Neuronal stem cell (in vitro differentiated cells): ENCODE measurements around the gene MAP6.

Experiments
- DNase-seq: peaks from one replicate; pipeline ENCODE4 v3.0.0-alpha.2; 2013; ENCODE audit warnings: low spot score
- H2AFZ ChIP-seq: one replicate; pipeline ENCODE4 v1.6.1; 2013; ENCODE audit warnings: mild to moderate bottlenecking, low read length, inconsistent platforms
- H2AK5ac ChIP-seq: 2 replicates; pipeline ENCODE4 v1.6.1; 2013; ENCODE audit warnings: low read depth, mild to moderate bottlenecking, inconsistent platforms, low read length, moderate library complexity, mixed read lengths
- H2BK120ac ChIP-seq: 2 replicates; pipeline ENCODE4 v1.6.1; 2013; ENCODE audit warnings: low read depth, mild to moderate bottlenecking, inconsistent platforms, low read length, moderate library complexity, mixed read lengths
- H2BK12ac ChIP-seq: one replicate; pipeline ENCODE4 v1.6.1; 2013; ENCODE audit warnings: low read length, inconsistent platforms
- H2BK15ac ChIP-seq: 2 replicates; pipeline ENCODE4 v1.6.1; 2013; ENCODE audit warnings: mild to moderate bottlenecking, low read length, inconsistent platforms, mixed read lengths
- H2BK5ac ChIP-seq: one replicate; pipeline ENCODE4 v1.6.1; 2013; ENCODE audit warnings: inconsistent platforms, mild to moderate bottlenecking, low read length, moderate library complexity
- H3K14ac ChIP-seq: one replicate; pipeline ENCODE4 v1.6.1; 2013; ENCODE audit warnings: low read length, inconsistent platforms
- H3K18ac ChIP-seq: 2 replicates; pipeline ENCODE4 v1.6.1; 2013; ENCODE audit warnings: low read length, inconsistent platforms
- H3K23ac ChIP-seq: 2 replicates; pipeline ENCODE4 v1.6.1; 2013; ENCODE audit warnings: low read depth, mild to moderate bottlenecking, mixed read lengths, low read length, inconsistent platforms; ENCODE audit not compliant: poor library complexity
- H3K27ac ChIP-seq: replicated peaks from 3 replicates; pipeline ENCODE4 v1.5.1; 2013; ENCODE audit warnings: low read length, inconsistent platforms
- H3K27me3 ChIP-seq, 3 experiments: 2 replicates each; pipeline ENCODE4 v1.6.1; 2013; ENCODE audit warnings: low read length in 3 of 3, mild to moderate bottlenecking in 2 of 3, inconsistent platforms in 1 of 3, low read depth in 1 of 3, mixed read lengths in 1 of 3, moderate library complexity in 1 of 3; ENCODE audit not compliant: control insufficient read depth in 3 of 3, insufficient read depth in 3 of 3
- H3K36me3 ChIP-seq, 2 donors: replicated peaks in 1 of 2; 2 replicates each; pipeline ENCODE4 v1.6.1; 2013; ENCODE audit warnings: low read length in 2 of 2; ENCODE audit not compliant: control insufficient read depth in 2 of 2, insufficient read depth in 2 of 2
- H3K4ac ChIP-seq: 2 replicates; pipeline ENCODE4 v1.6.1; 2013; ENCODE audit warnings: inconsistent platforms, mild to moderate bottlenecking, low read length, moderate library complexity
- H3K4me1 ChIP-seq, 2 donors: 1 replicate in 1 of 2; 2 replicates in 1 of 2; pipeline ENCODE4 v1.6.1; 2013; ENCODE audit warnings: low read length in 2 of 2, low read depth in 1 of 2; ENCODE audit not compliant: control insufficient read depth in 2 of 2, insufficient read depth in 1 of 2
- H3K4me2 ChIP-seq: one replicate; pipeline ENCODE4 v1.6.1; 2013; ENCODE audit warnings: mild to moderate bottlenecking, low read length, inconsistent platforms; ENCODE audit not compliant: insufficient read depth, poor library complexity, severe bottlenecking
- H3K4me3 ChIP-seq, 2 donors: 2 replicates each; pipeline ENCODE4 v1.5.1; 2013; ENCODE audit warnings: low read length in 2 of 2, mild to moderate bottlenecking in 2 of 2, inconsistent platforms in 1 of 2, moderate library complexity in 1 of 2
- H3K79me1 ChIP-seq: one replicate; pipeline ENCODE4 v1.6.1; 2013; ENCODE audit warnings: low read depth, mild to moderate bottlenecking, inconsistent platforms, low read length, moderate library complexity
- H3K9ac ChIP-seq: one replicate; pipeline ENCODE4 v1.6.1; 2013; ENCODE audit warnings: mild to moderate bottlenecking, low read depth, low read length, inconsistent platforms; ENCODE audit not compliant: poor library complexity
- H3K9me3 ChIP-seq, 2 donors: replicated peaks in 1 of 2; 2 replicates each; pipeline versions ENCODE3 to v1.6.1; 2013; ENCODE audit warnings: low read length in 2 of 2, mild to moderate bottlenecking in 2 of 2, inconsistent platforms in 1 of 2, low read depth in 1 of 2, mixed read lengths in 1 of 2, moderate library complexity in 1 of 2; ENCODE audit not compliant: control insufficient read depth in 2 of 2, insufficient read depth in 1 of 2
- H4K8ac ChIP-seq: one replicate; pipeline ENCODE4 v1.6.1; 2013; ENCODE audit warnings: low read depth, mild to moderate bottlenecking, inconsistent platforms, low read length, moderate library complexity
- H4K91ac ChIP-seq: one replicate; pipeline ENCODE4 v1.6.1; 2013; ENCODE audit warnings: low read length, low read depth, mild to moderate bottlenecking, inconsistent platforms; ENCODE audit not compliant: poor library complexity
- WGBS, 2 donors: extraction: QIAGEN DNeasy Blood & Tissue Kit; methylation state at CpG; one replicate each; pipeline ENCODE4 v1.1.7; 2013; ENCODE audit warnings: missing lambda C conversion rate in 2 of 2, mixed read lengths in 1 of 2; ENCODE audit not compliant: insufficient read length in 2 of 2, insufficient replicate concordance in 1 of 2; ENCODE audit errors: extremely low coverage in 2 of 2; 5-methylcytosine and 5-hydroxymethylcytosine counted together

Gene MAP6

GRCh38 chr11:75639762-75640181 lies 29.1 kb downstream of the MAP6 start:
- no CpG with 5 or more reads among the region's 4 CpGs for WGBS, 2 donors
- no peak for DNase-seq

DNA sequence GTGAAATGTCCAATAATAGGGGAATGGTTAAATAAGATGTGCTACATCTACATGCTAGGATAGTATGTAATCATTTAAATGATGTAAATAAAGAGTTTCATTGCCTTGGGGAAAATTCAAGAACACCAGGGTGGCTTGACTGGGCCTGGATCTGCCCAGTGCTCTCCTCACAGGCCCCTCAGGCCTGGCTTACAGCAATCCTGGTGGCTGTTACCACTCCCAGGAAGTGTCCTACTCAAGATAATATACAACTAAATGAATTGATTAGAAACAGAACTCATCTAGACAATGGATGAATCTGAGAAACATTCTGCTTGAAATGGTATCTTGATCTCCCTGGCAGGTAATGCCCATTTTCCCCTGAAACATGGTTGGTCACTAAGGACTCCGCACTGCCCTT lies 30.8 kb downstream of the MAP6 start:
- H2AFZ ChIP-seq, result no peak overlapping the region
- no peak overlapping the region for H3K23ac ChIP-seq
- no peak for DNase-seq
- no peak overlapping the region for H2BK15ac ChIP-seq
- H3K4ac ChIP-seq, result no peak overlapping the region
- H2BK12ac ChIP-seq, result no peak overlapping the region
- H3K4me3 ChIP-seq, result no peak overlapping the region
- no peak overlapping the region for H3K4me2 ChIP-seq
- H4K8ac ChIP-seq, result no peak overlapping the region
- H3K18ac ChIP-seq, result no peak overlapping the region
- H2BK120ac ChIP-seq, result no peak overlapping the region
- WGBS, 2 donors, result no CpG with 5 or more reads among the region's 1 CpG
- H3K9ac ChIP-seq, result no peak overlapping the region
- H4K91ac ChIP-seq, result no peak overlapping the region
- H3K27ac ChIP-seq, result no peak overlapping the region
- peaks cover 24 to 32% of the 10 kb centered on the region in 2 donors for H3K4me1 ChIP-seq
- no peak overlapping the region for H2BK5ac ChIP-seq
- H3K9me3 ChIP-seq, result no peaks in the 10 kb centered on the region
- no peak overlapping the region for H2AK5ac ChIP-seq
- H3K14ac ChIP-seq, result no peak overlapping the region
- H3K79me1 ChIP-seq, result no peaks in the 10 kb centered on the region
- H3K36me3 ChIP-seq, result no peaks in the 10 kb centered on the region
- no peaks in the 10 kb centered on the region for H3K27me3 ChIP-seq

More at GRCh38 chr11:75639762-75640181, 29.1 kb downstream of the MAP6 start:
- H3K79me1 ChIP-seq, result no peaks in the 10 kb centered on the region
- peak overlapping the region; percentile 14 for H3K14ac ChIP-seq
- no peak overlapping the region for H2BK5ac ChIP-seq
- no peaks in the 10 kb centered on the region for H3K36me3 ChIP-seq
- H3K27ac ChIP-seq, result no peak overlapping the region
- no peak overlapping the region for H2BK120ac ChIP-seq
- H3K4me2 ChIP-seq, result no peak overlapping the region
- H3K18ac ChIP-seq, result peak overlapping the region; percentile 95
- H3K9me3 ChIP-seq, result no peaks in the 10 kb centered on the region
- no peak overlapping the region for H4K91ac ChIP-seq
- no peak overlapping the region for H4K8ac ChIP-seq
- peak overlapping the region; percentile 76 for H2AFZ ChIP-seq
- H3K23ac ChIP-seq, result no peak overlapping the region
- no peak overlapping the region for H3K4ac ChIP-seq
- no peak overlapping the region for H3K9ac ChIP-seq
- H2AK5ac ChIP-seq, result no peak overlapping the region
- no peak overlapping the region for H2BK12ac ChIP-seq
- H3K4me1 ChIP-seq, result peaks cover 17 to 31% of the 10 kb centered on the region in 2 donors
- peak overlapping the region in 1 of 2 donors; percentile 38 for H3K4me3 ChIP-seq
- H3K27me3 ChIP-seq, result no peaks in the 10 kb centered on the region
- no peak overlapping the region for H2BK15ac ChIP-seq

DNA sequence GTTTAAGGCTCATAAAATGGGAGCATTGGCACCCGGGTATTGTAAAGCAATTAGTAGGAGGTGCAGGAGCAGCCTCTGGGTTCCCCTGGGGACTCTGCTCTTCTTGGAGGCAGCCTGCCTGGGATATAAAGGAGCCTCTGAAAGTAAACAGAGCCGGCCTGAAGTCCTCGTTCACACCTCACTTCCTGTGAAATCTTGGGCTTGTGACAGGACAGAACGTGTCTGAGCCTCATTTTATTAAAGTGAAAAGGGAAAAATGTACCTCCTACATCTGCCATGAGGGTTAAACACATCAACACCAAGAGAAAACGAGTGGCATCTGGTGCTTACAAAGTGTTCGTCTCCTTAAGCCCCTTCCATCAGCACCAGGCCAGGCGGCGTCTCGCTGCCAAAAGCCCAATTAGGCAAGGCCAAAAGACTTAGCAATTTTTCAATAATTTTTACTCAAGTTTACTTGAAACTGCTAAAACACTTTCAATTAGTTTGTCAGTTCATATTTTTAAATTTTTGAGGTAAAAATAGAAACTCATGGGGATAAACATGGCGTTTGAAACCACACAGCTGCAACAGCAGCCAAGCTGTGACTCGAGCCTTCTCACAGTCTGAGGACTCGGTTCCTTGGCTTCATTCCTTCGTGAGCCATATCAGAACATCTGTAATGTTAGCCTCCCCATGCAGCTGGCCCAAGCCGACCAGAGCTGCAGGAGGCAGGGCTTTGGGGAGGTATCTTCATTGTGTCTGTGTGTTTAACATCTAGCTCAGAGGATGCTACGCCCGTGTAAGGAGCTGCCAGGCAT lies 33.6 kb downstream of the MAP6 start:
- no peak overlapping the region for H2BK5ac ChIP-seq
- H3K27me3 ChIP-seq, result no peaks in the 10 kb centered on the region
- no peak overlapping the region for H2AK5ac ChIP-seq
- no peak overlapping the region for H2BK12ac ChIP-seq
- no peak overlapping the region for H4K8ac ChIP-seq
- no peak overlapping the region for H2BK15ac ChIP-seq
- H3K4me3 ChIP-seq, result no peak overlapping the region
- H3K23ac ChIP-seq, result no peak overlapping the region
- no peak overlapping the region for H3K27ac ChIP-seq
- H3K4me2 ChIP-seq, result no peak overlapping the region
- H2BK120ac ChIP-seq, result no peak overlapping the region
- WGBS, 2 donors, result no CpG with 5 or more reads among the region's 16 CpGs
- no peak for DNase-seq
- H2AFZ ChIP-seq, result no peak overlapping the region
- H3K9me3 ChIP-seq, result no peaks in the 10 kb centered on the region
- no peak overlapping the region for H4K91ac ChIP-seq
- no peak overlapping the region for H3K4ac ChIP-seq
- H3K79me1 ChIP-seq, result no peaks in the 10 kb centered on the region
- H3K14ac ChIP-seq, result no peak overlapping the region
- peaks cover 29 to 46% of the 10 kb centered on the region in 2 donors for H3K4me1 ChIP-seq
- no peak overlapping the region for H3K18ac ChIP-seq
- H3K9ac ChIP-seq, result no peak overlapping the region
- H3K36me3 ChIP-seq, result no peaks in the 10 kb centered on the region

DNA sequence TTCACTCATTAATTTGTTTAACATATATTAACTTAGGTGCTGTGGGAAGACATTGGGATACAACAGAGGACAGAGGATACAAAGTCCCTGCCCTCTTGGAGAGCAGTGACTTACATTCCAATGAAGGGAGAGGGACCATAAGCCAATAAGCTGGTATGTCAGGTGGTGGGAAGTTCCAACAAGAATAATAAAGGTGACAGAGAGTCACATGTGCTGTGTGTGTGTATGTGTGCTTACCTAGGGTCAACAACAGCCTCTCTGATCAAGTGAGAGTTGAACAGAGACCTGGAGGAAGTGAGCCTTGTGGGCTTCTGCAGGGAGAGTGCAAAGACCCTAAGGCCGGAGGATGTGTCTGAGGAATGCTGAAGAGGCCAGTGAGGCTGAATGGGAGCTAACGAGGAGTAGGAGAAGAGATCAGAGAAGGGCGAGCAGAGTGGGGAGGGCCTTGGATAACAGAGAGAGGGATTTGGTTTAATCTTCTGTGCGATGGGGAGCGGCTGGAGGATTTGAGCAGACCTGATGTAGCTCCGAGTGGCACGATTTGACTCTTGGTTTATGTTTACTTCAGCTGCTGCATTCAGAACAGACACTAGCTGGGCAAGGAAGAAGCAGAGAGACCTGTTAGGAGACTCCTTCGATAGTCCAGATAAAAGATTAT lies 35.3 kb downstream of the MAP6 start:
- Histone ChIP-seq H2BK120ac (no peak overlapping the region), H3K27ac (no peak overlapping the region), H3K36me3 (no peaks in the 10 kb centered on the region), H4K8ac (no peak overlapping the region), H2BK12ac (no peak overlapping the region), H3K4ac (no peak overlapping the region), H2AFZ (no peak overlapping the region), H3K9ac (peak overlapping the region; percentile 56), H2BK5ac (no peak overlapping the region), H2BK15ac (no peak overlapping the region), H3K79me1 (no peaks in the 10 kb centered on the region), H3K4me1 (peaks cover 21 to 36% of the 10 kb centered on the region in 2 donors), H3K14ac (no peak overlapping the region), H3K4me2 (no peak overlapping the region), H4K91ac (no peak overlapping the region), H3K27me3 (no peaks in the 10 kb centered on the region), H3K9me3 (no peaks in the 10 kb centered on the region), H2AK5ac (no peak overlapping the region), H3K18ac (no peak overlapping the region), H3K4me3 (no peak overlapping the region), H3K23ac (no peak overlapping the region)
- DNase-seq, result no peak
- no CpG with 5 or more reads among the region's 8 CpGs for WGBS, 2 donors
